B cell (primary cell): ENCODE measurements around the gene SOD3. TPM values are rescaled to one million over a fixed set of nuclear protein-coding genes. Genes with fewer than 3 reads are reported as not detected.

ENCODE experiments used
- ATAC-seq: fragments of 200-7000 bp; cut with Tn5 transposase; one replicate; pipeline ENCODE4 v1.10.0; 2021; ENCODE audit warnings: low read depth, mild to moderate bottlenecking, moderate number of reproducible peaks, moderate library complexity
- CTCF ChIA-PET: fragments of 350-600 bp; sonication (Branson Sonifier 250); formaldehyde crosslinking; loops from one replicate; lab custom pipeline; 2021; ENCODE audit warnings: antibody characterized with exemption, inconsistent platforms; lab: Charles Lee
- POLR2A ChIA-PET: fragments of 350-600 bp; sonication (Branson Sonifier 250); formaldehyde crosslinking; loops from one replicate; lab custom pipeline; 2021; ENCODE audit warnings: antibody characterized with exemption; lab: Charles Lee
- DNase-seq: peaks from one replicate; pipeline ENCODE4 v3.0.0; 2013
- H2AFZ ChIP-seq: 2 replicates; pipeline ENCODE4 v1.6.1; 2012; ENCODE audit warnings: mild to moderate bottlenecking, low read depth, low read length; ENCODE audit not compliant: insufficient read depth, poor library complexity, severe bottlenecking
- H3K27ac ChIP-seq, 2 donors: 1 replicate in 1 of 2; 2 replicates in 1 of 2; pipeline ENCODE4 v1.5.1; 2012 to 2013; ENCODE audit warnings: low read length in 2 of 2, mild to moderate bottlenecking in 2 of 2, moderate library complexity in 1 of 2
- H3K27me3 ChIP-seq, 4 experiments: fragments of 200-600 bp in 1 of 4; sonication (generic) in 1 of 4; replicated peaks in 1 of 4; 1 replicate in 2 of 4; 2 replicates in 2 of 4; pipeline versions ENCODE4 v1.6.1 to v1.7.0; 2013 to 2016; ENCODE audit warnings: low read length in 3 of 4, mild to moderate bottlenecking in 2 of 4, mixed read lengths in 1 of 4, moderate library complexity in 1 of 4; ENCODE audit not compliant: insufficient read depth in 4 of 4, control insufficient read depth in 3 of 4; ENCODE audit errors: control extremely low read depth in 1 of 4
- H3K36me3 ChIP-seq, 2 experiments: replicated peaks in 1 of 2; 1 replicate in 1 of 2; 2 replicates in 1 of 2; pipeline versions ENCODE4 v1.6.1 to v1.7.1; 2013; ENCODE audit warnings: low read length in 1 of 2; ENCODE audit not compliant: insufficient read depth in 2 of 2, control insufficient read depth in 1 of 2; ENCODE audit errors: control extremely low read depth in 1 of 2, extremely low read depth in 1 of 2
- H3K4me1 ChIP-seq, 2 donors: fragments of 200-600 bp in 1 of 2; sonication (generic) in 1 of 2; 1 replicate in 1 of 2; 2 replicates in 1 of 2; pipeline versions ENCODE4 v1.5.1 to v1.6.1; 2013 to 2017; ENCODE audit warnings: low read length in 2 of 2; ENCODE audit not compliant: control insufficient read depth in 2 of 2, insufficient read depth in 2 of 2
- H3K4me2 ChIP-seq: replicated peaks from 2 replicates; pipeline ENCODE3; 2012; ENCODE audit warnings: mild to moderate bottlenecking, low read depth, low read length; ENCODE audit not compliant: poor library complexity, severe bottlenecking
- H3K4me3 ChIP-seq, 5 experiments: fragments of 200-600 bp in 1 of 5; sonication (generic) in 1 of 5; 1 replicate in 3 of 5; 2 replicates in 2 of 5; pipeline versions ENCODE4 v1.5.1 to v1.7.0; 2011 to 2016; ENCODE audit warnings: low read length in 4 of 5, mild to moderate bottlenecking in 4 of 5, low read depth in 2 of 5, control low read depth in 1 of 5, moderate library complexity in 1 of 5; ENCODE audit not compliant: insufficient read depth in 1 of 5; ENCODE audit errors: control extremely low read depth in 1 of 5, extremely low read depth in 1 of 5
- H3K79me2 ChIP-seq: fragments of 200-600 bp; sonication (generic); one replicate; pipeline ENCODE4 v1.6.0; 2016; ENCODE audit warnings: low read length; ENCODE audit not compliant: control insufficient read depth, insufficient read depth
- H3K9ac ChIP-seq: fragments of 200-600 bp; sonication (generic); 2 replicates; pipeline ENCODE4 v1.6.1; 2017; ENCODE audit warnings: mild to moderate bottlenecking, low read length, moderate library complexity
- H3K9me3 ChIP-seq, 3 donors: one replicate each; pipeline versions ENCODE4 v1.6.1 to v1.7.1; 2013; ENCODE audit warnings: low read length in 2 of 3; ENCODE audit not compliant: control insufficient read depth in 2 of 3, insufficient read depth in 1 of 3; ENCODE audit errors: control extremely low read depth in 1 of 3
- H4K20me1 ChIP-seq: 2 replicates; pipeline ENCODE4 v1.6.0; 2012; ENCODE audit warnings: mild to moderate bottlenecking, low read length; ENCODE audit not compliant: insufficient read depth, control insufficient read depth, poor library complexity, severe bottlenecking
- H3K27ac Mint-ChIP-seq: one replicate; pipeline ENCODE4 v1.8.0; 2021; ENCODE audit warnings: mixed read lengths
- H3K27me3 Mint-ChIP-seq: one replicate; pipeline ENCODE4 v1.8.0; 2021; ENCODE audit warnings: mixed read lengths
- H3K4me1 Mint-ChIP-seq: one replicate; pipeline ENCODE4 v1.8.0; 2021; ENCODE audit warnings: mixed read lengths
- H3K4me3 Mint-ChIP-seq: one replicate; pipeline ENCODE4 v1.8.0; 2021; ENCODE audit warnings: mixed read lengths
- H3K9me3 Mint-ChIP-seq: one replicate; pipeline ENCODE4 v1.8.0; 2022; ENCODE audit warnings: mixed read lengths; ENCODE audit not compliant: insufficient read depth
- CTCF ChIP-seq: fragments of 200-600 bp; IDR thresholded peaks from one replicate; pipeline ENCODE4 v1.8.0; 2022; ENCODE audit warnings: antibody characterized with exemption, mild to moderate bottlenecking
- EZH2 ChIP-seq: IDR thresholded peaks from 2 replicates; pipeline ENCODE4 v1.6.1; 2012; ENCODE audit warnings: borderline replicate concordance, low read depth, mild to moderate bottlenecking, moderate library complexity, low read length; ENCODE audit not compliant: insufficient read depth, poor library complexity, severe bottlenecking
- WGBS: methylation state at CpG from one replicate; pipeline ENCODE4 v1.1.5; 2013; ENCODE audit warnings: missing lambda C conversion rate; ENCODE audit not compliant: insufficient coverage; 5-methylcytosine and 5-hydroxymethylcytosine counted together
- intact Hi-C: fragments of 100-400 bp; cut with micrococcal nuclease; formaldehyde crosslinking; loops from one replicate; pipeline ENCODE4 v1.10.0; 2022
- polyA plus RNA-seq: library from polyadenylated mRNA; depleted of rRNA; stranded (reverse); fragments of >200 nt; gene quantifications from 2 replicates; pipeline ENCODE4 v1.2.3, GENCODE V29; 2012
- total RNA-seq, 2 donors: library from RNA; stranded (reverse); fragments of 120-200 nt in 1 of 2; gene quantifications; 1 replicate in 1 of 2; 2 replicates in 1 of 2; pipeline versions ENCODE4 v1.2.3 to v1.2.4, GENCODE V29; 2013 to 2022

SOD3 gene
- total and polyA plus RNA-seq, 2 donors (not counting 1 experiment from before 2014, with no cell fraction given), result not detected

DNA sequence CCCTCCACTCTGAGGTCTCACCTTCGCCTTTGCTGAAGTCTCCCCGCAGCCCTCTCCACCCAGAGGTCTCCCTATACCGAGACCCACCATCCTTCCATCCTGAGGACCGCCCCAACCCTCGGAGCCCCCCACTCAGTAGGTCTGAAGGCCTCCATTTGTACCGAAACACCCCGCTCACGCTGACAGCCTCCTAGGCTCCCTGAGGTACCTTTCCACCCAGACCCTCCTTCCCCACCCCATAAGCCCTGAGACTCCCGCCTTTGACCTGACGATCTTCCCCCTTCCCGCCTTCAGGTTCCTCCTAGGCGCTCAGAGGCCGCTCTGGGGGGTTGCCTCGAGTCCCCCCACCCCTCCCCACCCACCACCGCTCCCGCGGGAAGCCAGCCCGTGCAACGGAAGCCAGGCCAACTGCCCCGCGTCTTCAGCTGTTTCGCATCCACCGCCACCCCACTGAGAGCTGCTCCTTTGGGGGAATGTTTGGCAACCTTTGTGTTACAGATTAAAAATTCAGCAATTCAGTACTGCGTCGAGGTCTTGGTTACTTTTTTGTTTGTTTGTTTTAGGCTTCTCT is 5.0 kb downstream of the SOD3 start:
- Histone ChIP-seq H3K9me3 (peaks cover 0 to 6% (median 0%) of the 10 kb centered on the region in 3 donors), H2AFZ (no peak overlapping the region), H3K27ac (no peak overlapping the region), H3K27me3 (peaks cover 0 to 31% (median 7%) of the 10 kb centered on the region in 4 experiments), H3K4me1 (no peaks in the 10 kb centered on the region), H3K79me2 (no peaks in the 10 kb centered on the region), H3K4me3 (no peak overlapping the region), H3K4me2 (no peak overlapping the region), H3K36me3 (no peaks in the 10 kb centered on the region), H3K9ac (no peak overlapping the region), H4K20me1 (no peaks in the 10 kb centered on the region)
- no peak for TF ChIP-seq EZH2
- TF ChIP-seq CTCF, result no peak
- DNase-seq (no peak), ATAC-seq (no peak)
- H3K27ac Mint-ChIP-seq, result no peak overlapping the region
- intact Hi-C loops, result no loop called here
- ChIA-PET CTCF (interaction anchor here (0.7 kb wide), 1 partner anchor 1333 kb away, joined by 3 read pairs; no protein-coding TSS in a partner anchor), POLR2A (no interaction called here)
- H3K27me3 Mint-ChIP-seq, result peaks cover 53% of the 10 kb centered on the region
- no peak overlapping the region for H3K4me3 Mint-ChIP-seq
- WGBS, result 5% methylated on average over 18 of the region's 25 CpGs
- no peaks in the 10 kb centered on the region for H3K9me3 Mint-ChIP-seq
- no peaks in the 10 kb centered on the region for H3K4me1 Mint-ChIP-seq

- intact Hi-C loops, result no loop called here
- TF ChIP-seq EZH2 (no peak), CTCF (no peak)
- WGBS, result 92% methylated on average over 6 of the region's 10 CpGs
- DNase-seq (no peak), ATAC-seq (no peak)
- H4K20me1 ChIP-seq, result no peaks in the 10 kb centered on the region
- H3K27ac Mint-ChIP-seq, result no peak overlapping the region
- H3K9me3 Mint-ChIP-seq, result no peaks in the 10 kb centered on the region
- no peaks in the 10 kb centered on the region for H3K4me1 Mint-ChIP-seq
- H3K4me3 Mint-ChIP-seq, result no peak overlapping the region
- H3K4me1 ChIP-seq, result no peaks in the 10 kb centered on the region
- POLR2A ChIA-PET, result no interaction called here
- CTCF ChIA-PET, result interaction anchor here (0.7 kb wide), 1 partner anchor 1334 kb away, joined by 3 read pairs; no protein-coding TSS in a partner anchor
- H3K79me2 ChIP-seq, result no peaks in the 10 kb centered on the region
- H3K36me3 ChIP-seq, result no peaks in the 10 kb centered on the region
- no peak overlapping the region for H3K4me2 ChIP-seq
- no peak overlapping the region for H3K9ac ChIP-seq
- H3K27me3 ChIP-seq, result peaks cover 0 to 31% (median 7%) of the 10 kb centered on the region in 4 experiments
- H3K4me3 ChIP-seq, result no peak overlapping the region
- H3K27me3 Mint-ChIP-seq, result peaks cover 53% of the 10 kb centered on the region
- H3K9me3 ChIP-seq, result peaks cover 0 to 6% (median 0%) of the 10 kb centered on the region in 3 donors
- no peak overlapping the region for H3K27ac ChIP-seq
- no peak overlapping the region for H2AFZ ChIP-seq
Measured at GRCh38 chr4:24801136-24801855, 5.9 kb downstream of the SOD3 start.
